Measurements from ENCODE around the gene MYLK. TPM values are rescaled to one million over a fixed set of nuclear protein-coding genes. Genes with fewer than 3 reads are reported as not detected.

The MYLK gene
- total and polyA plus RNA-seq, 9 donors: 50.2 to 645 (median 205) TPM

GRCh38 chr3:123644358-123644757, 239.8 kb downstream of the MYLK start:
- no peaks in the 10 kb centered on the region for H3K36me3 ChIP-seq
- H3K4me1 ChIP-seq (ENCODE audit: insufficient read depth): peaks cover 2% of the 10 kb centered on the region
- no peaks in the 10 kb centered on the region for H3K27me3 ChIP-seq
- H3K27ac ChIP-seq: no peak overlapping the region
- intact Hi-C loops (cut with DNase I): no loop called here
- WGBS, 3 donors: 76 to 86% (median 78%) methylated on average over 2 of the region's 2 CpGs
- DNase-seq: no peak
- no peak for TF ChIP-seq POLR2A (IDR thresholded peaks at IDR 0.05)
- no peak for TF ChIP-seq EP300 (IDR thresholded peaks at IDR 0.05)
- TF ChIP-seq, protein P1, sequence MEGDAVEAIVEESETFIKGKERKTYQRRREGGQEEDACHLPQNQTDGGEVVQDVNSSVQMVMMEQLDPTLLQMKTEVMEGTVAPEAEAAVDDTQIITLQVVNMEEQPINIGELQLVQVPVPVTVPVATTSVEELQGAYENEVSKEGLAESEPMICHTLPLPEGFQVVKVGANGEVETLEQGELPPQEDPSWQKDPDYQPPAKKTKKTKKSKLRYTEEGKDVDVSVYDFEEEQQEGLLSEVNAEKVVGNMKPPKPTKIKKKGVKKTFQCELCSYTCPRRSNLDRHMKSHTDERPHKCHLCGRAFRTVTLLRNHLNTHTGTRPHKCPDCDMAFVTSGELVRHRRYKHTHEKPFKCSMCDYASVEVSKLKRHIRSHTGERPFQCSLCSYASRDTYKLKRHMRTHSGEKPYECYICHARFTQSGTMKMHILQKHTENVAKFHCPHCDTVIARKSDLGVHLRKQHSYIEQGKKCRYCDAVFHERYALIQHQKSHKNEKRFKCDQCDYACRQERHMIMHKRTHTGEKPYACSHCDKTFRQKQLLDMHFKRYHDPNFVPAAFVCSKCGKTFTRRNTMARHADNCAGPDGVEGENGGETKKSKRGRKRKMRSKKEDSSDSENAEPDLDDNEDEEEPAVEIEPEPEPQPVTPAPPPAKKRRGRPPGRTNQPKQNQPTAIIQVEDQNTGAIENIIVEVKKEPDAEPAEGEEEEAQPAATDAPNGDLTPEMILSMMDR (IDR thresholded peaks at IDR 0.05): no peak
- no peak overlapping the region for H3K4me3 ChIP-seq
- no peaks in the 10 kb centered on the region for H3K9me3 ChIP-seq

DNA sequence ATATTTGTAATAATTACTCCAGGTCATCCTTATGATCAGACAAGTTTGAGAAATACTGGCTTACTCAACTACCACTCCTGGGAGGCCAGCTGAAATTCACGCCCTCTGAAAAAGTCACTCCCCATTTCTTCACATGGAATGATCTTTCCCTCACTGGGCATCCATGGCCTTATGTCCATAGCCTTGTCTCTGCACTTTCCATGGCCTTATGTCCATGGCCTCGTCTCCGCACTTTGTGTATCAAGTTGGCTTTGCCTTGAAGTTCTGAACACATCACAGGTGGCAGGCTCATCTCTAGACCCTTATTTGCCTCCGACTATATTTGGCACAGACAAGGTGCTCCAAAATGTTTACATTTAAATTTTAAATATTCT, 241.2 kb downstream of the MYLK start:
- Histone ChIP-seq H3K9me3 (no peaks in the 10 kb centered on the region), H3K27me3 (no peaks in the 10 kb centered on the region), H3K36me3 (no peaks in the 10 kb centered on the region), H3K27ac (no peak overlapping the region), H3K4me1 (ENCODE audit: insufficient read depth) (peaks cover 2% of the 10 kb centered on the region), H3K4me3 (no peak overlapping the region)
- DNase-seq: no peak
- intact Hi-C loops (cut with DNase I): no loop called here
- TF ChIP-seq POLR2A (IDR thresholded peaks at IDR 0.05) (no peak), EP300 (IDR thresholded peaks at IDR 0.05) (no peak)
- TF ChIP-seq, protein P1 (IDR thresholded peaks at IDR 0.05): no peak
- WGBS, 3 donors: 86 to 91% (median 90%) methylated on average over 4 of the region's 4 CpGs

GRCh38 chr3:123642182-123642956, 241.8 kb downstream of the MYLK start:
- H3K27me3 ChIP-seq: no peaks in the 10 kb centered on the region
- WGBS, 3 donors: 30 to 36% (median 33%) methylated on average over 3 of the region's 3 CpGs
- intact Hi-C loops (cut with DNase I): no loop called here
- H3K9me3 ChIP-seq: no peaks in the 10 kb centered on the region
- H3K4me3 ChIP-seq: no peak overlapping the region
- H3K4me1 ChIP-seq (ENCODE audit: insufficient read depth): peaks cover 2% of the 10 kb centered on the region
- no peaks in the 10 kb centered on the region for H3K36me3 ChIP-seq
- no peak for TF ChIP-seq EP300 (IDR thresholded peaks at IDR 0.05)
- TF ChIP-seq, protein P1 (IDR thresholded peaks at IDR 0.05): peak in 2 of 3 donors; percentile 48 to 71
- DNase-seq: peak; percentile 76 to 89 (median 78)
- no peak overlapping the region for H3K27ac ChIP-seq

DNA sequence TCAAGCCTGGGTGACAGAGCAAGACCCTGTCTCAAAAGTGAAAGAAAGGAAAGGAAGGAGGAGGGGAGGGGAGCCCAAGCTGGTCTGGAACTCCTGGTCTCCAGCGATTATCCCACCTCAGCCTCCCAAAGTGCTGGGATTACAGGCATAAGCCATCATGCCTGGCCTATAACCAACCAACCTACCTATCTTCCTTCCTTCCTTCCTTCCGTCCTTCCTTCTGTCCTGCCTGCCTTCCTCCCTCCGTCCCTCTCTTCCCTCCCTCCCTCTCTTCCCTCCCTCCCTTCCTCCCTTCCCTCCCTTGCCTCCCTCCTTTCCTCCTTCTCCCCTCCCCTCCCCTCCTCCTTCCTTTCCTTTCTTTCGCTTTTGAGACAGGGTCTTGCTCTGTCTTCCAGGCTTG, 242.6 kb downstream of the MYLK start:
- DNase-seq: no peak
- no peaks in the 10 kb centered on the region for H3K27me3 ChIP-seq

More for the DNA sequence above, 242.6 kb downstream of the MYLK start:
- Histone ChIP-seq H3K9me3 (no peaks in the 10 kb centered on the region), H3K4me1 (ENCODE audit: insufficient read depth) (peaks cover 4% of the 10 kb centered on the region), H3K27ac (no peak overlapping the region), H3K36me3 (no peaks in the 10 kb centered on the region), H3K4me3 (no peak overlapping the region)
- TF ChIP-seq POLR2A (IDR thresholded peaks at IDR 0.05): no peak
- TF ChIP-seq EP300 (IDR thresholded peaks at IDR 0.05): no peak
- TF ChIP-seq, protein P1 (IDR thresholded peaks at IDR 0.05): no peak
- 60 to 67% (median 63%) methylated on average over 3 to 4 of the region's 4 CpGs for WGBS, 3 donors
- intact Hi-C loops (cut with DNase I): no loop called here
